GM21526 (cell line): Measurements from ENCODE around the gene LRRC7.

Experiments used
- ATAC-seq: cut with Tn5 transposase; IDR thresholded peaks from one replicate; pipeline ENCODE4 v1.9.1; 2021; ENCODE audit warnings: moderate library complexity; ENCODE audit not compliant: unreplicated experiment, low FRiP score

LRRC7 gene

DNA sequence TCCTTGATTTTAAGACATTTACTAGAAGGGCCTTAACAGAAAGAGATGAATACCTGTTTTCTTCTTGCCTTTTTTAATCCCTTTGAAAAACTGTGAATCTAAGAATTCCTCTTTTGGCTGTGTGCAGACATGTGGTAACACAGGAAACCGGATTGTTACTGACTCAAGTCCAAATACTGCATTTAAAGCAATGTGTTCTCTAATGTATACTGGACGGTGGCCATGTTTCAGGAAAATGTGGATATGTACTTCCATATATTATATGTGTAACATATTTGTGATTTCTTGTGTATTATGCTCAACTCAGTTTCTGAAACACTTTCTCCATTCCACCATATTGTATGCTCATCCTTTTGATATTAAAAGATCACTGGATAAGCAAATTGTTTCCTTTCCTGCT, 185.1 kb downstream of the LRRC7 start:
- ATAC-seq, result no peak

DNA sequence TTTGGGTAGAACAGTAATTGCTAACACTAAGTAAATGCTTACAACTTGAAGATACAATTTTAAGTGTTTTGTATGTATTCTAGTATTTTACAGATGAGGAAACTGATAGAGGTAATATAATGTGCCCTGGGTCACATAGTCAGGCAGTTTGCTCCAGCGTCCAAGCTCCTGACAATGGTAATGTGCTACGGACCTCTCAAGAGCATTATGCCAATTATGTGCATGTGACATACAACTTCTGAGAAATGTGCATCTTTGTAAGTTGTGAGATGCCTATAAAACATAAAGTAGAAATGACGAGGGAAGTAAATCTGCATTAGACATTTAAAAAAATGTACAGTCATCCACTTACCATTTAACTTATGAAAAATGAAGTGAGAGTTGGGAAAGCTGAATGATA, 186.8 kb downstream of the LRRC7 start:
- ATAC-seq, result no peak

DNA sequence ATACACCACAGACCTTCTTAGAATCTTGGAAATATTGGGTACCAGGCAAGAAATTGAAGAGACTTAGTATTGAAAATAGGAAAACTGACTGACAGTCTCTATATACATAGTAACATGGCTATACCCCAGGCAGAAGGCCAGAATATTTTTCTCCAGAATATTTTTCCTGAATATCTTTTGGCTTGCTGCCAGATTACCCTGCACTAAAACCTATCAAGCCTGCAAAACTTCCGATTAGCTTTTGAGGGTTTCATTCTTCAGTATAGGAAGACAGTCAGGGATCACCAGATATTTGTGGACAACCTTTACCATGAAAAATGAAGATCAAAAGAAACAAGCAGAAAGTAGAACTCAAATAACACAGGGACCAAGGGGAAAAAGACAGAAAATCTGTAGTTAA, 187.9 kb downstream of the LRRC7 start:
- no peak for ATAC-seq

DNA sequence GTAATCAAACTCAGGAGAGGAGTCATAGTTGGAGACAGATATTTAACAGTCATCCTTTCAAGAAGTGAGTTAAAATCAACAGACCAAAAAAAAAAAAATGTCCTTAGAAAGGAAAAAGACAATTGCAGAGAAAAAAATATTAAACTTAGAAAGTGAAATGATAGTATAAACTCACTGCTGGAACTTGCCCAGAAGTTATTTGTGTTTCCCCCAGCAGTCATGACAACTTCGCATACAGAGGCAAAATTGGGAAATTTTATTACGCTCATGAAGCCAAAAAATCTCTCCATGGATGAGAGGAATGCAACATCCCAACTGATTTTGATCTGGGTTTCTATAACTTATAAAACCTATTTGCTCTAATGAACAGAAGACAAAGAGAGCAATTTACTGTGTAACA, 198.2 kb downstream of the LRRC7 start:
- no peak for ATAC-seq

DNA sequence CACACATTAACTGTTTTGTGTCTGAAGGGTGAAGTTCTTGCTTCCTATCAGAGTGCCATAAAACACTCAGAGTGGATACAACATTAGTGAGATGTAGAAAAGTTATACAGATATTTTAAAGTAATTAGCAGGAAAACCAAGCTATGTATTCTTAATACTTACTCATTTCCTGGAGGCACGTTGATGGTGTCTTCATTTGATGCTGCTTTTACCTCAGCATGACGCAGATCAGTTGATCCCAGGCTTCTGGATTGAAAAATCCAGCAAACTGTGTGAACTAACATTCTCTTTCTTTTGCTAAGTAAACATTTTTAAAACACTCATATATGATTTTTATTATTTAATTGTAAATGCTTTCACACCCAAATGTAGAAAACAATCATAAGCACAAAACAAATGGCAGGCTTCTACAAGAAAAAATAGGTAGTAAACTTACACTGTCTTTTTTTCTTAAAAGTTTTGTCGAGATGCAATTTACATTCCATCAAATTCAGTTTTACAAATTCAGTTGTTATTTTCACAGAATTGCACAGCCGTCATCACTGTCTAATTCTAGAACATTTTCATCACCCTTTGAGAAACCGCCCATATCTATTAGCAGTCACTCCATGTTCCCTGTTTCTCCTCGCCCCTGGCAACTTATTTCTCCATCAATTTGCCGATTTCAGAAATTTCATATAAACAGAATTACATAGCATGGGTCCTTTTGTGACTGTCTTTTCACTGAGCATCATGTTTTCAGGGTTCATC, 198.9 kb downstream of the LRRC7 start:
- ATAC-seq, result no peak

DNA sequence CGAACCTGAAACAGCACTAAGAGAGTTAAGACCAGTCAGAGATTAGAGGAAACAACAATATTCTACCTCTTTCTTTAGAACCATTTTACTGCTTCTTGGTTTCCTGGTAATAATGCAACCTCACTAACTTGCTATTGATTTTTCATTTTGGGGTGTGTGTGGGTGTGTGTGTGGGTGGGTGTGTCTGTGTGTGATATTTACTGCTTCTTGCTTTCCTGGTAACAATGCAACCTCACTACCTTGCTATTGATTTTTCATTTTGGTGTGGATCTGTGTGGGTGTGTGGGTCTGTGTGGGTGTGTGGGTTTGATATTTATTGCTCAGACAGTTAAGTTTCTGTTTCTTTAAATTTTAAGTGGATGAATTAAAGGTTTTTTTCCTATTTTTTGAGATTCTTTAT, 208.8 kb downstream of the LRRC7 start:
- ATAC-seq, result no peak

DNA sequence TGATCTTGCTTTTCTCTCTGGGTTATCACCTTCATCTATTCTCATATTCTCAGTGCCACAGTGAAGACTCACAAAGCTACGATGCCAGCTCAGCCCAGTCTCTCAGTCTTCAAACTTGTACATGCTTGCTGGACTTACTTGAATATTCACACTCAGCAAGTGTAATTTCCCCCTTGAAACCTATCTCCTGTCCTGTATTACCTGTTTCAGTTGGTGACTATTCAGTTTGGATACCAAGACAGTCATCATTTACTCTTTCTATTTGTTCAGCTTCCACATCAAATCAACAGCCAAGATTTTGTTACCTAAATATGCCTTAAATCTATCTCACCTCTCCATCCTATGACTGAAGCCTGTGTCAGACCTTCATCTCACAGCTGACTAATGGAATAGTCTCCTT, 209.7 kb downstream of the LRRC7 start:
- ATAC-seq, result no peak

DNA sequence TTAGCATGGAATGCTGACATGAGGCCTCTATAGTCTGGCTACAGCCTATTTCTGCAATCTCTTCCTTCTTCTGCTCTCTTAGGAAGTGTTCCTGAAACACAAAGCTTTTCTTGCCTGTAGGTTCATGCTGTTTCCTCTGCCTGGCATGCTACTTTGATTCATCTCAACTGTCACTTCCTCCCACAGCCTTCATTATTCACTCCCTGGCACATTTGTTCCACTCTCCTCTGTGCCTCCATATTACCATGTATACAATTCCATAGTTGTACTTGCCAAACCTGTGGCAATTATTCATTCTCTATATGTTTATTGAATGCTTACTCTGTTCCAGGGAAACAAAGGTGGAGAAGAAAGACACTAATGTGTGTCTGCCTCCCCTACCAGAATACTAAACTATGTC, 210.2 kb downstream of the LRRC7 start:
- ATAC-seq, result no peak

DNA sequence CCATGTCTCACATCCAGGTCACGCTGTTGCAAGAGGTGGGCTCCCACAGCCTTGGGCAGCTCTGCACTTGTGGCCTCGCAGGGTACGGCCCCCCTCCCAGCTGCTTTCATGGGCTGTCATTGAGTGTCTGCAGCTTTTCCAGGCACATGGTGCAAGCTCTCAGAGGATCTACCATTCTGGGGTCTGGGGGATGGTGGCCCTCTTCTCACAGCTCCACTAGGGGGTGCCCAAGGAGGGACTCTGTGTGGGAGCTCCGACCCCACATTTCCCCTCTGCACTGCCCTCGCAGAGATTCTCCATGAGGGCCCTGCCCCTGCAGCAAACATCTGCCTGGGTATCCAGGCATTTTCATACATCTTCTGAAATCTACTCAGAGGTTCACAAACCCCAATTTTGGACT, 219.4 kb downstream of the LRRC7 start:
- ATAC-seq, result no peak

DNA sequence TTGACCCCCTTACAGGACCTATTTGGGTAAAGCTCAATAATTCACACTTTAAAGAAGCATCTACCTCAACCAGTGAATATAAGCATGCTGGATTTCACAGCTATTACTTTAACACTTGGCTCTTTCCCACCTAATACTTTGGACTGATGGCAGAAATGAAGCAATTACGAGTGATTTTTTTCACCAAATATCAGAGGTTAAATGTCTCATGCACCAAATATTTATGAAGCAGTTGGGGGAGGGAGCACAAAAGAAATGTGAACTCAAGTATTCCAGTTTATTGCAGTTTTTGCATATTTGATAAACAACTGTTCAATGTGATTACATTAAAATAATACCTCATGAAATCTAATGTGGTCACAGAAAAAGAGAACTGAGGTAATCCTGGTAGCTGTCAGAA, 223.6 kb downstream of the LRRC7 start:
- ATAC-seq, result no peak

DNA sequence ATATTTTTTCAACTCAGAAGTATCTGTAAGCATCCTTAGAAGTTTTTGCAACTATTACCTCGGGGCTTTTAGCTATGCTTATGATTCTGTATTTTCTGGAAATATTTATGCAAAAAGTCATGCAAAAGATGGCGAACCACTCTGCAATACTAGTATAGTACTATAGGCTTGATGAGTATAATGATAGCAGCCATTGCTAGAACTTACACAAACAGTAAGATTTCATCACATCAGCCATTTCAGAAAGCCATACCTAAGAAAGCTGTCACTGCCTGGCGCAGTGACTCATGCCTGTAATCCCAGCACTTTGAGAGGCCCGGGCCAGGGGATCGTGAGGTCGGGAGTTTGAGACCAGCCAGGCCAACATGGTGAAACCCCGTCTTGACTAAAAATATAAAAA, 227.1 kb downstream of the LRRC7 start:
- no peak for ATAC-seq

DNA sequence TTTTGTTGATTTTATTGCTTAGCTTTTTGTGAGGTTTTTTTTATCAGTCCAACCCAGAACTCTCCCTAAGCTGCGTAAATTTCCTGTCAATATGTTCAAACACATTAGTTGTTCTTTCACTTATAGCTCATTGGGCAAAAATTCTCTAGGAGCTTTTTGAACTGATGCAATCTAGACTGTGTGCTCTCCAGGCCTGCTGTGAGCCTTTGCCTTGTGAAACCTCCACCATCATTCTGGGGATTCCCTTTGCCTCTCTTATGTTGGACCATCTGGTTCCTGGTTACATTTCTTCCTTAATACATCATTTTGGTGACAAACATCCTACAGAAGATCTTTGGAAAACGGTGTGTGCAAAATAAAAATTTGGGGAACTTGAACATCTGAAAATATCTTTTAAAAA, 247.2 kb downstream of the LRRC7 start:
- ATAC-seq, result no peak

DNA sequence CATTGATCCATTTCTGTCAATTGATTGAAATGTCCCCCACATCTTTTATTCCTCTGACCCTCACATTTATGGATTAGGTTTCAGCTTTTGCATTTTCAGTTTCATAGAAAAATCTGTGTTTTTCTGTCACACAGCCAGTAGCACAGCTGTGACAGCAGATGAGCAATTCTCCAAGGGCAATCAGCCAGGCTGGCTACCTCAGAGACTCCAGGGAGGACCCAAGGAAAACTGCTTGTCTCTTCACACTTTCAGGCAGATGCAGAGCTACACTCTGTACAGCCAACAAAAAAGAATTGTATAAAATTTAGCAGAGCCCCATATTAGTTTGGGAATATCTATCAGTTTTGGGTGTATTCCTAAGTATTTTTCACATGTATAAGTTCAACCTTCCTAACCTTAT, 257.2 kb downstream of the LRRC7 start:
- ATAC-seq, result no peak

DNA sequence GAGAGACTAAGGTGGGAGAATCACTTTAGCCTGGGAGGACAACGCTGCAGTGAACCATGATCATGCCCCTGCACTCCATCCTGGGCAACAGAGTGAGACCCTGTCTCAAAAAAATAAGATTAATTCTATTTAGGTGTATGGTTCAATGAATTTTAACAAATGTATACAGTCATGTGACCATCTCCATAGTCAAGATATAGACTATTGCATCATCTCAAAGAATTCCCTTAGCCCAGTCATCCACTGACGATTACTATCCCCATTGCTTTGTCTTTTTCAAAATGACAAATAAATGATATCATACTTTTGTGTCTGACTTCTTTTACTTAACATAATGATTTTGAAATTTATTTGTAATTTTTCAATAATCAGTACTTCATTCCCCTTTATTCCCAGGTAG, 260.0 kb downstream of the LRRC7 start:
- no peak for ATAC-seq

DNA sequence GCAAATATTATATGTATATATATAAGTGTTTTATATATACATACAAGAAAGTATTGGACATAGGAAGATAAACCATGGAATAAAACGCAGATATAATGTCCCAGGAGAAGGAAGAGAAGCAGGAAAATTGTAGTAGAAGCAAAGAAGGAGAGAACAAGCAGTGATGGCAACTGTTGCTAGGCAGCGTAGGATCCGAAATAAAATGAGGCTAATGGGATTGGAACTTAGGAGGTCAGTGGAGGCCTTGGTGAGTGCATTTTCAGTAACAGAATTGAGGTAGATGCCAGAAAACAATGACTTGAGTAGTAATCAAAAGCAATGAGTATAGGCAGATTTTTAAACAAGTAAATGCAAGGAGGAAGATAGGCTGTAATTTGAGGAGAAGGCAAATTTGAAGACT, 265.8 kb downstream of the LRRC7 start:
- ATAC-seq, result no peak

DNA sequence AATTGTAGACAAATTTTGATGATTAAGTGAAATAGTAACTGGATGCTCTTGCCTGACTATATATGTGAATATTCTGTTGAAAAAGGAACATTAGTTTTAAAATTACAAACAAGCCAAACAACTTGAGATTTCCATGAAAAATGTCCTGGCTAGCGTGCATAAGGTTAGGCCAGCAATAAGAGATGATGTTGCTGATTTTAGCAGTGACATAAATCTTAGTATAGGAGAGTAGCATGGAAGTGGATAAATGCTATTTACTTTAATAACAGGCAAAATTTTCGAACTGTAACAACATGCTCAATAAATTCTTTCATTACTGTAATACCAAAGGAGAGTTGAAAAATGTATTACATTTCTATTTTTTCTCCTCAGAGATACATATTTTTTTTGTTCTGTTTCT, 266.6 kb downstream of the LRRC7 start:
- ATAC-seq, result no peak

DNA sequence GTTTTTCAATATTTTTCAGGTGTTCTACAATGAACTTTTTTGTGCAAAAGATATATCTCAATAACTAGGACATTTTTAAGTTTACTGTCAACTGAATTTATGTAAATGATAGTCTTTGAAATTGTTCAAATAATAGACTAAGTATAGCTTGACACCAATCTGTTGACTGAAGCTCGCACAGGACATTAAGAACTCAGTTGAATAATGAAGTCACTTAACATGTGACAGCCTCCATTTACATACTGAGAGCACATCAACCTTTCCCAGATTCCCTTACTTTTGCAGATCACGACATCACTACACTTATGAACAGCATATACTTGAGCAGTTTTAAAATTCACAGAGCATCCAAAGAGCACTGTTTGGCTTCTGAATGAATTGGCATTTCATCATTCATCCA, 268.2 kb downstream of the LRRC7 start:
- no peak for ATAC-seq

DNA sequence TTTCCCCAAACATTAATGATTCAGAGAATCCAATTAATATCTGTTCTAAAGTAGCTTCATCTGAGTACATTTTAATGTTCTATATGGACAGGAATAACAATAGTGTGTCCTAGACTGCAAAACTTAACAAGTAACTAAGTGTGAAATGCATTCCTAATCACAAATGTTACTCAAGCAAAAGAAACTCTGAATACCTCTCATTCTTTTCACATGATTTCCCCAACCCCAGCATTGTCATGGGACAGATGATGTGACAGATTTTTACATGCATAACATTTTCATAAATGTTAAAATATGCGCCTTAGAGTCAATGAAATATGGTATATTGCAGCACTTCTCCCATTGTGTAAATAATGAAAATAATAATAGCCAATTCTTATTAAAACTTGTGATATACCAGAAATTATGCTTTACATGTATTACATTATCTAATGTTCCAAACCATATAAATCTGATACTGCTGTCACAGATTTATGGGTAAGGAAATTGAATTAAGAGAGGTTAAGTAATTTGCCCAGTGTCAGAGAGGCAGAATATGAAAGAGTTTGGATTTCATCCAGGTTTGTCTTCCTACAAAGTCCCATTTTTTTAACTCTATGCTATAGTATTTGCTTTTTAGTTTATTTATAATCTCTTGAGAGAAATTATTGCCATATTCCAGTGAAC, 269.4 kb downstream of the LRRC7 start:
- no peak for ATAC-seq

DNA sequence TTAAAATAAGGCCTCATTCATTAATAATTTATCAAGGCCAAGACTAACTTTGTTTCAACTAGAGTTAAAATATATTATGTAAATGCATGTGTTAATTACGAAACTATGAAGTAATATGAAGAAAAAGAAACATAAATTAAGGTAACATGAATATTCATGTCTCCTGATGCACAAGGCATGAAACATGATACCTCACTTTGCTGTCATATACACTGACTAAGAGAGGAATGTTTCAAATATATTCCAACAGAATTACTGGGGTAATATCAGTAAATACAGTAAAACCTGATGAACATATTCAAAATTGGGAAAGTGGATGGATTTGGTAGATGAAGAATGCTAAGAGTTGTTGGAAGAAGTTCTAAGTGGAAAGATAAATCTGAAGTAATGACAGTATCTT, 274.6 kb downstream of the LRRC7 start:
- ATAC-seq, result no peak

DNA sequence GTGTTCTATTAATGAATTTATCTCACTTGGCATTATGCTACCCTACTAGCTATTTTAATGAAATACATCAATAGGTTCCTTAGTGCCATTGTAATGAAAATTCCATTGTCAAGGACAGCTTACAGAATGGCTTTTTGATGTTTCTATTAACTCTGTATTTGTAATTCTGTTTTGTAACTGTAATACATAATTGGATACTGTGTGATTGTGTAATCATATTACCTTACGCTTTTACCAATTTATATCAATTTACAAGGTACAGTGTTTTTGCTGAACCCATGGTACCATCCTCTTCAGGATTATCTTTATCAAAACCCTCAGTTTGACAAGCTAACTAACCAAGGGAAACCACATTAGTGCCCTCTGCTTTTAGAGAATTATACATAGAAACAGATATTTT, 277.9 kb downstream of the LRRC7 start:
- ATAC-seq, result no peak

DNA sequence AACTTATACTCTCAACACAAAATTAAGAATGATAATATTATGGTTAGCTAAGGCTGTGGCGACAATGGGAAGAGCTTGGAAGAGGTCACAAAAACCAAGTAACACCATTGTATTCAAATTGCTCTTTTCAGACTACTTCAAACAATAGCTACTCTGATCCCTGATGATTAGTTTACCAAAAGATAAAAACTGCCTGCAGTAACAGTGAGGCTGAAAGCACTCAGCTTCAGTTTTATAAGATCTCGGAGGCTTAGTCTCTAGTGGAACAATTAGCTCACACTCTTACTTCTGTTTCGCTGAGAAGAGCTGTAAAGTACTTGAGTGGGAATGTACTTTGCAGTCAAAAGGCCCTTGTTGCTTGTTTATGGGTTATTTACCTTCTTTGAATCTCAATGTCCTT, 278.5 kb downstream of the LRRC7 start:
- ATAC-seq, result no peak

DNA sequence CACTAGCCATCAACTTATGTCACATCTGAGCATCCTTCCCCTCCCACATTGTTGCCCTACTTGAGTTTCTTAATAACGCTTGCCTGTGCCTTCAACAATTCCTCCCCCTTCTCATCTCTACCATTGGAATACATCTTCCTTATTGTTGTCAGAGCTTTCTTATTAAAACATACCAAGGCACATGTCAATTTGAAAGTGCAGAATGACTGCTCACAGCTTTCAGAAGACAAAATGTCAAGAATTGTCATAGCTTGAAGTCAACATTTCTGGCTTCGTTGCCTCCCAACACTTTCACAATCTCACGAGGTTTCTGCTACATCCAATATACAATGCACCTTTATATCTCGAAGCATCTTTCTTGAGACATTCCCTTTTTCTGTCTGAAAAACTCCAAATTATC, 279.9 kb downstream of the LRRC7 start:
- ATAC-seq, result no peak

DNA sequence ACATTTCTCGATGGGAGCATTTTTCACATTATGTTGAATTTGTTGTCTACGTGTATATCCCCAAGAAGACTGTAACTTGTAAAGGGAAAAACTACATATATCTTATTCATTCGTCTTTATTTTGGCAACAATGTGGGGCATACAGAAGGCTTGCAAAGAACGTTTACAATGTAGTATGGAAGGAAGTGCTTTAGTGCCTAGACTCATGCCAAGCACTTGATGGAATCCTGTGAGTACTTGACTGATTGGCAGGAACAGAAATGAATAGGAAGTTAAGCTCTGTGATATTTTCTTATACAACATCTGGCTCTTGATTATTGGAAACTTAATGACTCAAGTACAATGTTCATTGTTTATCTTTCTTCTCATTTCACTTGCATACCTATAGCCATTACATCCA, 284.4 kb downstream of the LRRC7 start:
- no peak for ATAC-seq
